Nephron (organoid): ENCODE measurements around the gene ERMP1.
A peak's percentile ranks its signal among the peaks of the same experiment; 100 is the strongest.
"Not testable (repeated sequence)": the region's sequence is repeated elsewhere in the genome, so short reads cannot be mapped to it uniquely, and the experiment has no call there.

ENCODE experiments used
- H3K27ac Mint-ChIP-seq, 3 experiments: 2 replicates each; pipeline ENCODE4 v1.8.0; 2020; ENCODE audit warnings: mixed read lengths in 3 of 3, mild to moderate bottlenecking in 2 of 3, moderate library complexity in 1 of 3
- H3K27me3 Mint-ChIP-seq: 2 replicates; pipeline ENCODE4 v1.8.0; 2021; ENCODE audit warnings: low read depth, mild to moderate bottlenecking, moderate library complexity, mixed read lengths
- H3K36me3 Mint-ChIP-seq: 2 replicates; pipeline ENCODE4 v1.8.0; 2020; ENCODE audit warnings: low read depth, mixed read lengths
- H3K4me1 Mint-ChIP-seq: 2 replicates; pipeline ENCODE4 v1.8.0; 2020; ENCODE audit warnings: mixed read lengths
- H3K4me3 Mint-ChIP-seq, 3 experiments: 2 replicates each; pipeline ENCODE4 v1.8.0; 2020; ENCODE audit warnings: mild to moderate bottlenecking in 3 of 3, mixed read lengths in 3 of 3, moderate library complexity in 2 of 3
- H3K9me3 Mint-ChIP-seq: 2 replicates; pipeline ENCODE4 v1.8.0; 2020; ENCODE audit warnings: mixed read lengths
- TF ChIP-seq, protein P1 (sequence below), 3 experiments: fragments of 200-600 bp; sonication (generic); IDR thresholded peaks; one replicate each; pipeline ENCODE4 v1.5.0; 2021; ENCODE audit warnings: antibody characterized with exemption in 3 of 3; ENCODE audit not compliant: unreplicated experiment in 3 of 3

The ERMP1 gene

GRCh38 chr9:5832538-5833529 is at the start of gene ERMP1:
ERMP1 (minus strand) TSS chr9:5833117; CDS start chr9:5833027, 90 bp downstream.
- Mint-ChIP-seq H3K4me1 (peaks cover 24% of the 10 kb centered on the region), H3K4me3 (peak within 1 kb of the TSS; percentile 94), H3K27me3 (no peaks in the 10 kb centered on the region), H3K27ac (peak within 1 kb of the TSS; percentile 84 to 93 (median 89)), H3K36me3 (peaks cover 5% of the 10 kb centered on the region), H3K9me3 (no peaks in the 10 kb centered on the region)
- TF ChIP-seq, protein P1, sequence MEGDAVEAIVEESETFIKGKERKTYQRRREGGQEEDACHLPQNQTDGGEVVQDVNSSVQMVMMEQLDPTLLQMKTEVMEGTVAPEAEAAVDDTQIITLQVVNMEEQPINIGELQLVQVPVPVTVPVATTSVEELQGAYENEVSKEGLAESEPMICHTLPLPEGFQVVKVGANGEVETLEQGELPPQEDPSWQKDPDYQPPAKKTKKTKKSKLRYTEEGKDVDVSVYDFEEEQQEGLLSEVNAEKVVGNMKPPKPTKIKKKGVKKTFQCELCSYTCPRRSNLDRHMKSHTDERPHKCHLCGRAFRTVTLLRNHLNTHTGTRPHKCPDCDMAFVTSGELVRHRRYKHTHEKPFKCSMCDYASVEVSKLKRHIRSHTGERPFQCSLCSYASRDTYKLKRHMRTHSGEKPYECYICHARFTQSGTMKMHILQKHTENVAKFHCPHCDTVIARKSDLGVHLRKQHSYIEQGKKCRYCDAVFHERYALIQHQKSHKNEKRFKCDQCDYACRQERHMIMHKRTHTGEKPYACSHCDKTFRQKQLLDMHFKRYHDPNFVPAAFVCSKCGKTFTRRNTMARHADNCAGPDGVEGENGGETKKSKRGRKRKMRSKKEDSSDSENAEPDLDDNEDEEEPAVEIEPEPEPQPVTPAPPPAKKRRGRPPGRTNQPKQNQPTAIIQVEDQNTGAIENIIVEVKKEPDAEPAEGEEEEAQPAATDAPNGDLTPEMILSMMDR (IDR thresholded peaks at IDR 0.05; ENCODE audit: unreplicated experiment in 3 of 3): peak; percentile 89 to 98 (median 90)

DNA sequence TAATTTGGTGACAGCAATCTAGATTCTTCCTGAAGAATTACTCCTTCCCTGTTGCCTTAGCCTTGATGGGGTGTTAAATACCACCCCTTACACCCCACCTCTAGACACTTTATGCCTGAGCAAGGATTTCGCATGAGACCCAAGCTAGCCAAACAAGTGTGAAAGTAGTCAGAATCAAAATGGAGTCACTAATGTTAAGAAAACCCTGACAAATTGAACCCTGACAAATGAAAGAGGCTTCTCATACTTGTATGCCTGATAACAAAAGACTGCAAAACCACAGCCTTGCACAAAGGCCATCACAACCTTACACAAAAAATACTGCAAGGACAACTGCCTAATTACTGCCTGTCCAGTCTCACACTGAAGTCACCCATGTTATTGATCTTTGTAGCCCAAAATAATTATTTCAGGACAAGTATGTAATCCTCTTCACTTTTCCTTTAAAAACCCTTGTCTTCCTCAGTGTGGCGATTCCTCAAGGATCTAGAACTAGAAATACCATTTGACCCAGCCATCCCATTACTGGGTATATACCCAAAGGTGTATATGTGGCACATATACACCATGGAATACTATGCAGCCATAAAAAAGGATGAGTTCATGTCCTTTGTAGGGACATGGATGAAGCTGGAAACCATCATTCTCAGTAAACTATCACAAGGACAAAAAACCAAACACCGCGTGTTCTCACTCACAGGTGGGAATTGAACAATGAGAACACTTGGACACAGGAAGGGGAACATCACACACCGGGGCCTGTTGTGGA is 49.5 kb upstream of the ERMP1 start:
- H3K27ac Mint-ChIP-seq, H3K27me3 Mint-ChIP-seq, H3K4me1 Mint-ChIP-seq, H3K4me3 Mint-ChIP-seq, H3K36me3 Mint-ChIP-seq, H3K9me3 Mint-ChIP-seq: not testable (repeated sequence)

DNA sequence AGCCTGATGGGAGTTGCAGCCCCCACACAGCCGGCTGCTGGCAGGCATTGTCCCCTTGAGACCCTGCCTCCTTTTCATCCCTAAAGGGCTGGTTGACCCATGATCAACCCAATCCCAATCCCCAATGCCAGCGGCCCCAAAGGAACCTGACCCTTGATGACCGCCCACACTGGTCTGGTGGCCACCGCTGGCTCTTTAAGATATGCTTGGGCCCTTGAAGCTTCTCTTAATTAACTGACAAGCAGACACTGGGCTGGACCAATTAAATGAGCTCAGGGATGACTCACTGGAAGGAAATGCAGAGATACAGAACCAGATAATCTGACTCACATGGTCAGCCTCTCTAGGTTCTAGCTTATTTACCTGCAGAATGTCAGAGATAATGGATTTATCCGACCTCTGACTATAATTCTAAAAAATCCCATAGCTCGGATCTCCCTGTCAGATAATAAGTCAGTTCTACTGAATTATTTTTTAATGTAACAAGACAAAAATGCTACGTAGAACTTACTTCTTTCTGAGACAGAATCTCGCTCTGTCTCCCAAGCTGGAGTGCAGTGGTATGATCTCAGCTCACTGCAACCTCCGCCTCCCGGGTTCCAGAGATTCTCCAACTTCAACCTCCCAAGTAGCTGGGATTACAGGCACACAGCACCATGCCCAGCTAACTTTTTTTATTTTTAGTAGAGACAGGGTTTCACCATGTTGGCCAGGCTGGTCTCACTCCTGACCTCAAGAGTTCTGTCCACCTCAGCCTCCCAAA is 46.7 kb upstream of the ERMP1 start:
- TF ChIP-seq, protein P1 (IDR thresholded peaks at IDR 0.05; ENCODE audit: unreplicated experiment in 3 of 3): no peak
- no peaks in the 10 kb centered on the region for H3K9me3 Mint-ChIP-seq
- H3K4me3 Mint-ChIP-seq: no peak overlapping the region
- H3K27ac Mint-ChIP-seq: no peak overlapping the region
- H3K27me3 Mint-ChIP-seq: no peaks in the 10 kb centered on the region
- no peaks in the 10 kb centered on the region for H3K36me3 Mint-ChIP-seq
- no peaks in the 10 kb centered on the region for H3K4me1 Mint-ChIP-seq

GRCh38 chr9:5876711-5877110 is 43.8 kb upstream of the ERMP1 start:
- TF ChIP-seq, protein P1 (IDR thresholded peaks at IDR 0.05; ENCODE audit: unreplicated experiment in 3 of 3): no peak
- no peaks in the 10 kb centered on the region for H3K36me3 Mint-ChIP-seq
- no peaks in the 10 kb centered on the region for H3K4me1 Mint-ChIP-seq
- H3K4me3 Mint-ChIP-seq: no peak overlapping the region
- H3K9me3 Mint-ChIP-seq: no peaks in the 10 kb centered on the region
- H3K27ac Mint-ChIP-seq: no peak overlapping the region
- H3K27me3 Mint-ChIP-seq: no peaks in the 10 kb centered on the region

DNA sequence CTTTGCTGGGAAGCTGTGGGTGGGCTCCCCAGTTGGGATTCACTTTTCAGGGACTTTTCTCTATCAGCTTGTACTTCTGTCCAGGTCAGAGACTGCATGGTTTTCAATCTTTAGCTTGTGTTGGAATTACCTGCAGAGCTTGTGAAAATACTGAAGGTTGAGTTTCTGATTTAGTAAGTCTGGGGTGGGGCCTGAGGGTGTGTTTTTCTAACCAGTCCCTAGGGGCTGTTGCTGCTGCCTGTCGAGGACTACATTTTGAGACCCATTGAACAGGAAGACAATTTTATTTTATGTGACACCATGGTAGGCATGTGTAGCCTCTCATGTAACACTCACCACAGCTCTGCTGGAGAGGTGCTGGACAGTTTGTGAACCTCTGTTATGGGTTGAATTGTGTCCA is 43.1 kb upstream of the ERMP1 start:
- Mint-ChIP-seq H3K4me3 (no peak overlapping the region), H3K36me3 (no peaks in the 10 kb centered on the region), H3K27ac (no peak overlapping the region), H3K4me1 (no peaks in the 10 kb centered on the region), H3K9me3 (no peaks in the 10 kb centered on the region), H3K27me3 (no peaks in the 10 kb centered on the region)
- TF ChIP-seq, protein P1 (IDR thresholded peaks at IDR 0.05; ENCODE audit: unreplicated experiment in 3 of 3): no peak

DNA sequence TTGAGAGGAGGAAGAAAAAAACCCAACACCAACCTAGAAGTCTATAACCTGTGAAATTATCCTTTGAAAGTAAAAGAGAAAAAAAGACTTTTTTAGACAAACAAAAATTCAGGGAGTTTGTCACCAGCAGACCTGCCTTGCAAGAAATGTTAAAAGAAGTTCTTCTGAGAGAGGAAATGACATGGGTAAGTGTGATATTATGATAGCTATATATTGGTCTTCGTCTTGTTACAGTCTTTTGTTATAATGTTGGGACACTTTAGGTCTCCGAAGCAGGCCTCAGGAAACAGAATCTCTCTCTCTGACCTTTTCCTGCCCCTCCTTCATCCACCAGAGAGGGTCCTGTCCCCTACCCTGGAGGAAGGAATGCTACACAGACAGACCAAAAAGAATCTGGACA is 41.1 kb upstream of the ERMP1 start:
- TF ChIP-seq, protein P1 (IDR thresholded peaks at IDR 0.05; ENCODE audit: unreplicated experiment in 3 of 3): no peak
- Mint-ChIP-seq H3K4me3 (no peak overlapping the region), H3K4me1 (no peaks in the 10 kb centered on the region), H3K36me3 (no peaks in the 10 kb centered on the region), H3K27ac (no peak overlapping the region), H3K9me3 (no peaks in the 10 kb centered on the region), H3K27me3 (no peaks in the 10 kb centered on the region)
